ENCODE data around the gene TBC1D5.

- TF ChIP-seq CTCF (IDR thresholded peaks at IDR 0.05) (no peak), POLR2A (IDR thresholded peaks at IDR 0.05) (no peak)
These were observed 560.3 kb downstream of the TBC1D5 start for GRCh38 chr3:17182166-17182565.
